Uterus (tissue), 4 donors: ENCODE data around the gene SLC35E1. TPM values are rescaled to one million over a fixed set of nuclear protein-coding genes. Genes with fewer than 3 reads are reported as not detected.
A peak's percentile ranks its signal among the peaks of the same experiment; 100 is the strongest.

Experiments
- DNase-seq, 2 donors: peaks; one replicate each; pipeline ENCODE4 v3.0.0-alpha.2; 2019 to 2020
- H3K27ac ChIP-seq, 2 donors: fragments of 200-600 bp; sonication (generic); 1 replicate in 1 of 2; 2 replicates in 1 of 2; pipeline ENCODE4 v1.5.1; 2016 to 2018
- H3K27me3 ChIP-seq, 2 donors: fragments of 200-600 bp; sonication (generic); one replicate each; pipeline ENCODE4 v1.5.1; 2018 to 2019; ENCODE audit warnings: control low read depth in 1 of 2
- H3K36me3 ChIP-seq, 2 donors: fragments of 200-600 bp; sonication (generic); one replicate each; pipeline ENCODE4 v1.5.1; 2019; ENCODE audit warnings: control low read depth in 1 of 2
- H3K4me1 ChIP-seq, 2 donors: fragments of 200-600 bp; sonication (generic); one replicate each; pipeline ENCODE4 v1.5.1; 2018 to 2019; ENCODE audit warnings: control low read depth in 1 of 2
- H3K4me3 ChIP-seq, 2 donors: fragments of 200-600 bp; sonication (generic); 1 replicate in 1 of 2; 2 replicates in 1 of 2; pipeline ENCODE4 v1.5.1; 2018 to 2019; ENCODE audit warnings: mild to moderate bottlenecking in 1 of 2
- H3K9me3 ChIP-seq, 2 donors: fragments of 200-600 bp; sonication (generic); one replicate each; pipeline ENCODE4 v1.5.1; 2019; ENCODE audit warnings: control low read depth in 1 of 2
- POLR2A ChIP-seq, 2 donors: fragments of 450-650 bp; IDR thresholded peaks; one replicate each; pipeline ENCODE4 v1.6.1; 2016; ENCODE audit warnings: antibody characterized with exemption in 2 of 2, mild to moderate bottlenecking in 1 of 2, moderate library complexity in 1 of 2
- intact Hi-C: fragments of 100-400 bp; cut with DNase I; formaldehyde crosslinking; loops from one replicate; pipeline ENCODE4 v1.15.1; 2023; ENCODE audit warnings: low total_unique reads
- total RNA-seq, 4 donors: library from RNA; depleted of rRNA in 3 of 4; stranded (reverse); fragments of >200 nt in 3 of 4; gene quantifications; one replicate each; pipeline versions ENCODE4 v1.1.0 to v1.2.4, GENCODE V29; 2014 to 2023
- TF ChIP-seq, protein P1 (sequence below), 4 experiments: fragments of 200-600 bp in 2 of 4; fragments of 450-650 bp in 2 of 4; sonication (generic) in 2 of 4; IDR thresholded peaks; one replicate each; pipeline ENCODE4 v1.5.1; 2016 to 2019; ENCODE audit warnings: antibody characterized with exemption in 4 of 4, mild to moderate bottlenecking in 2 of 4, moderate library complexity in 1 of 4
- donor health status: DM: yes; HTN: yes; CAD: no.

Gene SLC35E1
- total RNA-seq, 4 donors from 2014 or later = 10.2 to 39.8 (median 19.8) TPM

DNA sequence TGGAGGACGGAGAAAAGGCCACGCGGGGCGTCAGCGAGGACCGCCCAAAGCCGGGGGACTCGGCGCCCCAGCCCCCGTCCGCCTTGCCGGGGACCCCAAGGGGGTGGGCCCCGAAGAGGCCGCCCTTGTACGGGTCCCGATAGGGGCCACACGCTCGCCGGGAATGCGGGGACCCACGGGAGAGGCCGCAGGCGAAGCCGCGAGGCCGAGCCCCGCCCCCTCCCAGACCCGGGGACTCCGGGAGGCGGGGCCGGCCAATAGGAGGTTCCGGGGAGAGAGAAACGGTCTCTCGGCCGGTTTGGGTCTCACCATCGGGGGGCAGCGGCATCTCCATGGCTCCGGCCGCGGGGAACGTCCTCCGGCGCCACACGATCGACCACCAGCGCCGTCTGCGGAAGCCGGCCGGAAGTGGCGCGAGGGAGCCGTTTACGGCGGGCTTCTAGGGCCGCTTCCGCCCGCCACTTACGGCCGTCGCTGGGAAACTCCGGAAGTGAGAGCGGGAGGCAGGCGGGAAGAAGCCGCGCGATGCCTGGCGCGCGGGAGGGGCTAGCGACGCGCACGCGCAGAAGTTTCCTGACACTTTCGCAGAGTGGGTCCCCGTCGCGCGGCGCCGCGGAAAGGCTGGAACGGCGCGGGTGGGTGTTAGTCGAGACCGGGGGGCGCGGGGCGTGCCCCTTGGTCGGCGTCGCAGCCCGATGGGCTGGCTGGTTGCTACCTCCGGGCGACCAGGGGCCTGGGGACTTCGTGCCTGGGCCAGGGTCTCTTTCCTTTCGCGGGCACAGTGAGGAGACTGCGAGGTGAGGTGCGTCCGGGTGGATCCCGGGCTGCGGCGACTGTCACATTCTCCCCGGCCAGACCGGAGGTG is 29.9 kb downstream of the SLC35E1 start, which contains the start of gene CHERP:
TSS of gene CHERP (minus strand) at position 393 of the 865 bp plus-strand sequence. CDS start at position 334, 59 bp downstream.
- peak within 1 kb of the TSS; percentile 88 to 98 for H3K4me3 ChIP-seq
- no peaks in the 10 kb centered on the region for H3K9me3 ChIP-seq
- H3K27me3 ChIP-seq = no peaks in the 10 kb centered on the region
- H3K36me3 ChIP-seq = no peaks in the 10 kb centered on the region
- peaks cover 14 to 18% of the 10 kb centered on the region in 2 donors for H3K4me1 ChIP-seq
- intact Hi-C loops = no loop called here
- TF ChIP-seq, protein P1, sequence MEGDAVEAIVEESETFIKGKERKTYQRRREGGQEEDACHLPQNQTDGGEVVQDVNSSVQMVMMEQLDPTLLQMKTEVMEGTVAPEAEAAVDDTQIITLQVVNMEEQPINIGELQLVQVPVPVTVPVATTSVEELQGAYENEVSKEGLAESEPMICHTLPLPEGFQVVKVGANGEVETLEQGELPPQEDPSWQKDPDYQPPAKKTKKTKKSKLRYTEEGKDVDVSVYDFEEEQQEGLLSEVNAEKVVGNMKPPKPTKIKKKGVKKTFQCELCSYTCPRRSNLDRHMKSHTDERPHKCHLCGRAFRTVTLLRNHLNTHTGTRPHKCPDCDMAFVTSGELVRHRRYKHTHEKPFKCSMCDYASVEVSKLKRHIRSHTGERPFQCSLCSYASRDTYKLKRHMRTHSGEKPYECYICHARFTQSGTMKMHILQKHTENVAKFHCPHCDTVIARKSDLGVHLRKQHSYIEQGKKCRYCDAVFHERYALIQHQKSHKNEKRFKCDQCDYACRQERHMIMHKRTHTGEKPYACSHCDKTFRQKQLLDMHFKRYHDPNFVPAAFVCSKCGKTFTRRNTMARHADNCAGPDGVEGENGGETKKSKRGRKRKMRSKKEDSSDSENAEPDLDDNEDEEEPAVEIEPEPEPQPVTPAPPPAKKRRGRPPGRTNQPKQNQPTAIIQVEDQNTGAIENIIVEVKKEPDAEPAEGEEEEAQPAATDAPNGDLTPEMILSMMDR (IDR thresholded peaks at IDR 0.05) = peak in 2 of 4 experiments; percentile 19 to 34
- peak; percentile 67 to 85 for TF ChIP-seq POLR2A (IDR thresholded peaks at IDR 0.05)
- peak within 1 kb of the TSS; percentile 77 to 86 for H3K27ac ChIP-seq
- DNase-seq = peak; percentile 91 to 95

DNA sequence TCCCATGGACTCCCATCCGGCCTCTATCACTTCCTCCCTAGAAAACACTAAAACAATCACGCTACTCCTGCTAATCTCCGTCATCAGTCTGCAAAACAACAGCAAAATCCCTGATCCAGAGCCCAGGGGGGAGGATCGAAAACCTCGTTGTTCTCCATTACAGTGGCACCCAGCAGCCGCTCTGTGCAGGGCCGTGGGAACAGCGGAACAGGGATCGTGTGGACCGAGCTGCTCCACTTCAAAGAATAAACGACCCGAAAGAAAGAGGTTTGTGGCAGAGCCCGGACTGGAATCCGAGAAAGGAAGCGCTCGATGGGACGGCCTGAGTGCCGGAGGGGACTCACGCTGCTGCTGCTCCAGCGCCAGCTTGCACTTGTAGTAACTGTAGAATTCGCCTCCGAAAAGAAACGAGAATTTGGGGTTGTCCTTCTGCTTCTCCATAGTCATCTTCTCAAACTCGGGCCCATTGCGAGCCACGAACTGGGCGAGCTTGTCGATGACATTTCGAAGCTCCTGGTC is 30.6 kb downstream of the SLC35E1 start:
- DNase-seq = no peak
- intact Hi-C loops = no loop called here
- Histone ChIP-seq H3K4me1 (peaks cover 14 to 18% of the 10 kb centered on the region in 2 donors), H3K27ac (peak overlapping the region; percentile 77 to 86), H3K27me3 (no peaks in the 10 kb centered on the region), H3K9me3 (no peaks in the 10 kb centered on the region), H3K4me3 (peak overlapping the region; percentile 88 to 98), H3K36me3 (no peaks in the 10 kb centered on the region)
- TF ChIP-seq, protein P1 (IDR thresholded peaks at IDR 0.05) = no peak
- TF ChIP-seq POLR2A (IDR thresholded peaks at IDR 0.05) = no peak

DNA sequence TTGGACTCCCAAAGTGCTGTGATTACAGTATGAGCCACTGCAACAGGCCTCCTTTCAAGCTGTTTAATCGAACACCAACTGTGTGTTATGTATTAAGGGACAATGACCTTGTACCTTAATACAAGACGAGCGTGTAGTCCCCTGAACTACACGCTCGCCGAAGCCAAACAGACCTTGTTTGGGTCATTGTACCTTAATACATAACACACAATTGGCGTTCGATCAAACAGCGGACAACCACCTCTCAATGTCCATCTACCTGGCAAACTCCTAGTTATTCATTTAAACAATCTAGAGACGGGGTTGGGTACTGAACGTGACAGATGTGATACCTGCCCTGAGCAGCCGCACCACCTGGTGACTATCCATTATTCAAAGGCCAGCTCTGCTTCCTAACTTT is 31.3 kb downstream of the SLC35E1 start:
- Histone ChIP-seq H3K36me3 (no peaks in the 10 kb centered on the region), H3K9me3 (no peaks in the 10 kb centered on the region), H3K4me1 (peaks cover 14 to 18% of the 10 kb centered on the region in 2 donors), H3K27me3 (no peaks in the 10 kb centered on the region), H3K4me3 (peak overlapping the region; percentile 88 to 98), H3K27ac (peak overlapping the region in 1 of 2 donors; percentile 77)
- TF ChIP-seq, protein P1 (IDR thresholded peaks at IDR 0.05) = no peak
- no peak for TF ChIP-seq POLR2A (IDR thresholded peaks at IDR 0.05)
- DNase-seq = no peak
- intact Hi-C loops = no loop called here

DNA sequence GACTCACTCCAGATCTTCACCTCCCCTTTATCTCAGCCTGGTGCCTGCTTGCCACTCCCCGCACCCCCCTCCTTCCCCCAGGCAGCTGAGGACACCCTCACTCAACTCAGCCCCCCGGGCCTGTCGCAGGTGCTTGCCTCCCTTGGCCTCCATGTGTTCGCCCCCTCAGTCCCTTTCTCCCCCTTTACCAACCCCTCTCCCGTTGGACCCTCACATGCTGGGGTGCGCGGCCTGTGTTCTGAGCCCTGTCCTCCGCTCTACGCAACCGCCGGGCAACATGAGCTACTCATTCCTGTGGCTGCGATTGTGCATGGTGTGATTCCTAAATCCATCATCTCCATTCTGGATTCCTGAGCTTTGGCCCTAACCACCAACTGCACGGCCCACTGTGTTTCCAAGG is 35.1 kb downstream of the SLC35E1 start:
- Histone ChIP-seq H3K4me1 (peaks cover 14 to 18% of the 10 kb centered on the region in 2 donors), H3K36me3 (no peaks in the 10 kb centered on the region), H3K9me3 (no peaks in the 10 kb centered on the region), H3K27me3 (no peaks in the 10 kb centered on the region), H3K27ac (no peak overlapping the region), H3K4me3 (no peak overlapping the region)
- intact Hi-C loops = no loop called here
- DNase-seq = no peak
- TF ChIP-seq, protein P1 (IDR thresholded peaks at IDR 0.05) = no peak
- no peak for TF ChIP-seq POLR2A (IDR thresholded peaks at IDR 0.05)

DNA sequence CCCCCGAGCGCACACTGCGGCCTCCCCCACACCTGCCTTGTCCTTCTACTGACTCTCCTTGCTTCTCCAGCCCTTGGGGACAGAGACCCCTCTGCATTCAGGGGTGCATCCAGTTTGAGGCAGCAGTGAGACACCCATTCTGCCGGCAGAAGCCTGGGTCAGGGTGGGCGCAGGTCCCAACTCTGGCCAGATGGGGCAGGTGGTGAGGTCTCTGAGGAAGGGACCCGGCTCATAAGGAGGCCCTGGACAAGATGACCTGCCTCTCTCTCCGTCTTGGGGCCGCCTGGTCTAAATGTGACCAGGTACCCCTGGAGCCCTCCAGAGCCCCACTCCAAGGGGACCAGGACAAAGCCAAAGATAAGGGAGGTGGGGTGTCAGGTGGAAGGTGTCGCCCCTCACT is 36.1 kb downstream of the SLC35E1 start:
- no peaks in the 10 kb centered on the region for H3K36me3 ChIP-seq
- no peak for DNase-seq
- no peak overlapping the region for H3K4me3 ChIP-seq
- TF ChIP-seq, protein P1 (IDR thresholded peaks at IDR 0.05) = no peak
- no peak for TF ChIP-seq POLR2A (IDR thresholded peaks at IDR 0.05)
- no peaks in the 10 kb centered on the region for H3K9me3 ChIP-seq
- H3K4me1 ChIP-seq = peaks cover 13% of the 10 kb centered on the region in 2 donors
- H3K27ac ChIP-seq = no peak overlapping the region
- intact Hi-C loops = no loop called here
- no peaks in the 10 kb centered on the region for H3K27me3 ChIP-seq
